Endothelial cell of umbilical vein (primary cell): ENCODE data around the gene ZNF385B. TPM values are rescaled to one million over a fixed set of nuclear protein-coding genes. Genes with fewer than 3 reads are reported as not detected.

Experiments used
- BruUV-seq: library from RNA; stranded (reverse); fragments of 400-500 nt; replicated peaks from 2 replicates; lab custom pipeline; 2021; lab: Mats Ljungman, UMichigan
- CTCF ChIA-PET: fragments of 300-600, 350-600 bp; sonication (Branson Sonifier 250); formaldehyde crosslinking; loops from one replicate; lab custom pipeline; 2021; ENCODE audit warnings: antibody characterized with exemption, inconsistent platforms; lab: Charles Lee
- POLR2A ChIA-PET: fragments of 300-600, 350-600 bp; sonication (Branson Sonifier 250); formaldehyde crosslinking; loops from one replicate; lab custom pipeline; 2021; ENCODE audit warnings: antibody characterized with exemption, inconsistent platforms; lab: Charles Lee
- DNase-seq: peaks from one replicate; pipeline ENCODE4 v3.0.0-alpha.2; 2011; ENCODE audit warnings: low read depth, low spot score
- FAIRE-seq: peaks from 2 replicates; lab custom pipeline; 2011; peaks lifted over from hg19 to GRCh38; lab: Jason Lieb, UNC
- H2AFZ ChIP-seq: 2 replicates; pipeline ENCODE4 v1.6.0; 2012; ENCODE audit warnings: low read depth, low read length, control low read depth, inconsistent platforms
- H3K27ac ChIP-seq: 2 replicates; pipeline ENCODE4 v1.5.1; 2011; ENCODE audit warnings: low read depth, mild to moderate bottlenecking, control low read depth, low read length, moderate library complexity; ENCODE audit not compliant: insufficient read depth
- H3K27me3 ChIP-seq, 2 experiments: 2 replicates each; pipeline versions ENCODE4 v1.6.0 to v1.6.1; 2011; ENCODE audit warnings: low read length in 2 of 2, mixed read lengths in 1 of 2; ENCODE audit not compliant: control insufficient read depth in 2 of 2, insufficient read depth in 2 of 2
- H3K36me3 ChIP-seq, 2 experiments: 2 replicates in 1 of 2; 3 replicates in 1 of 2; pipeline ENCODE4 v1.5.1; 2011; ENCODE audit warnings: low read length in 2 of 2, mild to moderate bottlenecking in 1 of 2, moderate library complexity in 1 of 2; ENCODE audit not compliant: control insufficient read depth in 2 of 2, insufficient read depth in 2 of 2; ENCODE audit errors: extremely low read depth in 1 of 2
- H3K4me1 ChIP-seq: 3 replicates; pipeline ENCODE4 v1.5.1; 2011; ENCODE audit warnings: mild to moderate bottlenecking, low read length; ENCODE audit not compliant: control insufficient read depth, insufficient read depth; ENCODE audit errors: extremely low read depth
- H3K4me2 ChIP-seq: 2 replicates; pipeline ENCODE4 v1.6.1; 2011; ENCODE audit warnings: low read length, control low read depth, mixed read lengths; ENCODE audit not compliant: insufficient read depth
- H3K4me3 ChIP-seq, 3 experiments: fragments of 200-600 bp in 1 of 3; sonication (generic), shearing (Covaris generic) in 1 of 3; replicated peaks in 1 of 3; 2 replicates each; pipeline ENCODE4 v1.5.1; 2011 to 2016; ENCODE audit warnings: control low read depth in 3 of 3, low read length in 3 of 3, mild to moderate bottlenecking in 2 of 3, inconsistent platforms in 1 of 3, low read depth in 1 of 3, moderate library complexity in 1 of 3; ENCODE audit not compliant: insufficient read depth in 1 of 3
- H3K79me2 ChIP-seq: 2 replicates; pipeline ENCODE4 v1.6.0; 2012; ENCODE audit warnings: low read length, inconsistent platforms; ENCODE audit not compliant: control insufficient read depth, insufficient read depth
- H3K9ac ChIP-seq: replicated peaks from 2 replicates; pipeline ENCODE3; 2011; ENCODE audit warnings: low read length, control low read depth; ENCODE audit not compliant: insufficient read depth; ENCODE audit errors: extremely low read depth
- H3K9me1 ChIP-seq: replicated peaks from 3 replicates; pipeline ENCODE4 v1.6.0; 2011; ENCODE audit warnings: mild to moderate bottlenecking, low read length; ENCODE audit not compliant: control insufficient read depth, insufficient read depth; ENCODE audit errors: extremely low read depth
- H3K9me3 ChIP-seq: replicated peaks from 2 replicates; pipeline ENCODE4 v1.5.1; 2012; ENCODE audit warnings: low read length, inconsistent platforms; ENCODE audit not compliant: control insufficient read depth, insufficient read depth
- H4K20me1 ChIP-seq: replicated peaks from 2 replicates; pipeline ENCODE3; 2011; ENCODE audit warnings: mild to moderate bottlenecking, low read length; ENCODE audit not compliant: control insufficient read depth, insufficient read depth; ENCODE audit errors: extremely low read depth
- EZH2 ChIP-seq: IDR thresholded peaks from 2 replicates; pipeline ENCODE4 v1.6.1; 2012; ENCODE audit warnings: borderline replicate concordance, low read depth, mild to moderate bottlenecking, moderate library complexity, low read length, inconsistent platforms; ENCODE audit not compliant: severe bottlenecking
- FOS ChIP-seq: IDR thresholded peaks from 2 replicates; pipeline ENCODE4 v1.6.1; 2011; ENCODE audit warnings: mild to moderate bottlenecking, low read length, moderate library complexity, borderline replicate concordance; ENCODE audit not compliant: insufficient read depth
- GATA2 ChIP-seq: IDR thresholded peaks from 2 replicates; pipeline ENCODE4 v1.7.0; 2011; ENCODE audit warnings: low read depth, mild to moderate bottlenecking, moderate library complexity, mixed read lengths, low read length; ENCODE audit not compliant: insufficient read length, insufficient read depth
- JUN ChIP-seq: IDR thresholded peaks from 2 replicates; pipeline ENCODE4 v1.6.1; 2011; ENCODE audit warnings: borderline replicate concordance, low read depth; ENCODE audit not compliant: insufficient read length, insufficient read depth
- MAX ChIP-seq: IDR thresholded peaks from 2 replicates; pipeline ENCODE4 v1.6.1; 2011; ENCODE audit not compliant: insufficient read depth, insufficient read length
- MYC ChIP-seq: IDR thresholded peaks from one replicate; pipeline ENCODE4 v1.6.1; 2011; ENCODE audit warnings: mild to moderate bottlenecking, low read depth, low read length
- POLR2A ChIP-seq: IDR thresholded peaks from 2 replicates; pipeline ENCODE4 v1.6.1; 2012; ENCODE audit warnings: low read depth, mild to moderate bottlenecking, control low read depth, low read length
- POLR2AphosphoS5 ChIP-seq: IDR thresholded peaks from 2 replicates; pipeline ENCODE4 v1.6.1; 2012; ENCODE audit warnings: low read depth, mild to moderate bottlenecking, control low read depth, low read length, moderate library complexity; ENCODE audit not compliant: insufficient read depth
- dilution Hi-C: fragments of 300-500 bp; cut with MboI; formaldehyde crosslinking; loops from one replicate; pipeline ENCODE4 v1.15.0; 2019; ENCODE audit warnings: low sequenced_read_pairs; ENCODE audit not compliant: extremely low pct_ligation_motif_present
- intact Hi-C: fragments of 100-400 bp; cut with micrococcal nuclease; formaldehyde crosslinking; loops from one replicate; pipeline ENCODE4 v1.10.0; 2022
- polyA plus RNA-seq, 4 experiments: library from polyadenylated mRNA; depleted of rRNA in 3 of 4; stranded (reverse) in 3 of 4; unstranded in 1 of 4; fragments of >200 nt; gene quantifications; 2 replicates each; pipeline versions ENCODE4 v1.2.1 to v1.2.3, GENCODE V29; 2011 to 2012; ENCODE audit warnings: missing spikeins in 1 of 4
- total RNA-seq: library from RNA; stranded (reverse); gene quantifications from 2 replicates; pipeline ENCODE4 v1.2.3, GENCODE V29; 2021
- TF ChIP-seq, protein P1 (sequence below), 2 donors: IDR thresholded peaks; 1 replicate in 1 of 2; 2 replicates in 1 of 2; pipeline ENCODE4 v1.5.1; 2011; ENCODE audit warnings: low read length in 2 of 2, mild to moderate bottlenecking in 2 of 2, moderate library complexity in 2 of 2, control low read depth in 1 of 2, inconsistent platforms in 1 of 2, low read depth in 1 of 2; ENCODE audit not compliant: insufficient read depth in 1 of 2; ENCODE audit errors: extremely low read depth in 1 of 2

ZNF385B gene
- total and polyA plus RNA-seq, 2 donors (not counting 3 experiments of a cell fraction or from before 2014, with no cell fraction given) = not detected

DNA sequence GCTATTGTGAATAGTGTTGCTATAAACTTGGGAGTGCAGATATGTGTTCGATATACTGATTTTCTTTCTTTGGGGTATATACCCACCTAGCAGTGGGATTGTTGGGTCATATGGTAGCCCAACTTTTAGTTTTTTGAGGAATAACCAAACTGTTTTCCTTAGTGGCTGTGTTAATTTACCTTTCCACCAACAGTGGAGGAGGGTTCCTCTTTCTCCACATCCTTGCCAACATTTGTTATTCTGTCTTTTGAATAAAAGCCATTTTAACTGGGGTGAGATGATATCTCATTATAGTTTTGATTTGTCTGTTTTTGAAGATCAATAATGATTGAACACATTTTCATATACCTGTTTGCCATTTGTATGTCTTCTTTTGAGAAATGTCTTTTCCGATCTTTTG, 314.8 kb downstream of the ZNF385B start:
- H3K27ac ChIP-seq = no peak overlapping the region
- TF ChIP-seq POLR2A (no peak), JUN (no peak), GATA2 (no peak), POLR2AphosphoS5 (no peak), EZH2 (no peak), MYC (no peak), FOS (no peak), MAX (no peak)
- TF ChIP-seq, protein P1, sequence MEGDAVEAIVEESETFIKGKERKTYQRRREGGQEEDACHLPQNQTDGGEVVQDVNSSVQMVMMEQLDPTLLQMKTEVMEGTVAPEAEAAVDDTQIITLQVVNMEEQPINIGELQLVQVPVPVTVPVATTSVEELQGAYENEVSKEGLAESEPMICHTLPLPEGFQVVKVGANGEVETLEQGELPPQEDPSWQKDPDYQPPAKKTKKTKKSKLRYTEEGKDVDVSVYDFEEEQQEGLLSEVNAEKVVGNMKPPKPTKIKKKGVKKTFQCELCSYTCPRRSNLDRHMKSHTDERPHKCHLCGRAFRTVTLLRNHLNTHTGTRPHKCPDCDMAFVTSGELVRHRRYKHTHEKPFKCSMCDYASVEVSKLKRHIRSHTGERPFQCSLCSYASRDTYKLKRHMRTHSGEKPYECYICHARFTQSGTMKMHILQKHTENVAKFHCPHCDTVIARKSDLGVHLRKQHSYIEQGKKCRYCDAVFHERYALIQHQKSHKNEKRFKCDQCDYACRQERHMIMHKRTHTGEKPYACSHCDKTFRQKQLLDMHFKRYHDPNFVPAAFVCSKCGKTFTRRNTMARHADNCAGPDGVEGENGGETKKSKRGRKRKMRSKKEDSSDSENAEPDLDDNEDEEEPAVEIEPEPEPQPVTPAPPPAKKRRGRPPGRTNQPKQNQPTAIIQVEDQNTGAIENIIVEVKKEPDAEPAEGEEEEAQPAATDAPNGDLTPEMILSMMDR (IDR thresholded peaks at IDR 0.05; ENCODE audit: extremely low read depth in 1 of 2, insufficient read depth in 1 of 2, low read depth in 1 of 2, low read length in 2 of 2) = no peak
- H3K9me3 ChIP-seq = no peaks in the 10 kb centered on the region
- H3K9ac ChIP-seq = no peak overlapping the region
- intact Hi-C loops = no loop called here
- no peak overlapping the region for H3K4me2 ChIP-seq
- no peaks in the 10 kb centered on the region for H3K27me3 ChIP-seq
- no TSS peak for BruUV-seq
- H2AFZ ChIP-seq = no peak overlapping the region
- ChIA-PET CTCF (interaction anchor here (1.5 kb wide), 1 partner anchor 135 kb away, joined by 3 read pairs; no protein-coding TSS in a partner anchor), POLR2A (no interaction called here)
- no peaks in the 10 kb centered on the region for H3K9me1 ChIP-seq
- no peaks in the 10 kb centered on the region for H3K4me1 ChIP-seq
- H3K4me3 ChIP-seq = no peak overlapping the region
- H3K79me2 ChIP-seq = no peaks in the 10 kb centered on the region
- DNase-seq (no peak), FAIRE-seq (no peak)
- H4K20me1 ChIP-seq = no peaks in the 10 kb centered on the region
- dilution Hi-C loops = no loop called here
- no peaks in the 10 kb centered on the region for H3K36me3 ChIP-seq
